Ectodermal cell (in vitro differentiated cells): ENCODE data around the gene ERGIC1.
A peak's percentile ranks its signal among the peaks of the same experiment; 100 is the strongest.

ENCODE experiments used
- H3K27ac ChIP-seq: 2 replicates; pipeline ENCODE4 v1.7.0; 2013; ENCODE audit warnings: mild to moderate bottlenecking, low read depth, low read length; ENCODE audit not compliant: insufficient read depth, poor library complexity, severe bottlenecking
- H3K27me3 ChIP-seq: 2 replicates; pipeline ENCODE4 v1.7.0; 2013; ENCODE audit warnings: mild to moderate bottlenecking, low read length; ENCODE audit not compliant: insufficient read depth, control insufficient read depth, poor library complexity, severe bottlenecking
- H3K36me3 ChIP-seq: one replicate; pipeline ENCODE4 v1.7.0; 2013; ENCODE audit warnings: low read length; ENCODE audit not compliant: control insufficient read depth, insufficient read depth
- H3K4me1 ChIP-seq: one replicate; pipeline ENCODE4 v1.7.0; 2013; ENCODE audit warnings: low read length; ENCODE audit not compliant: control insufficient read depth, insufficient read depth
- H3K4me3 ChIP-seq: 2 replicates; pipeline ENCODE4 v1.7.0; 2013; ENCODE audit warnings: low read depth, low read length, control low read depth; ENCODE audit not compliant: insufficient read depth
- H3K9me3 ChIP-seq: 2 replicates; pipeline ENCODE4 v1.7.0; 2013; ENCODE audit warnings: mild to moderate bottlenecking, low read length, moderate library complexity; ENCODE audit not compliant: control insufficient read depth
- WGBS, 2 experiments: methylation state at CpG; one replicate each; pipeline ENCODE4 v1.1.7; 2013; ENCODE audit warnings: missing lambda C conversion rate in 2 of 2; 5-methylcytosine and 5-hydroxymethylcytosine counted together

ERGIC1 gene

GRCh38 chr5:172935096-172935495 lies 101.0 kb downstream of the ERGIC1 start:
- WGBS, 2 experiments, result 93 to 95% methylated on average over 14 of the region's 14 CpGs
- Histone ChIP-seq H3K27me3 (no peaks in the 10 kb centered on the region), H3K36me3 (peaks cover 6% of the 10 kb centered on the region), H3K9me3 (no peaks in the 10 kb centered on the region), H3K4me3 (no peak overlapping the region), H3K27ac (no peak overlapping the region), H3K4me1 (no peaks in the 10 kb centered on the region)

DNA sequence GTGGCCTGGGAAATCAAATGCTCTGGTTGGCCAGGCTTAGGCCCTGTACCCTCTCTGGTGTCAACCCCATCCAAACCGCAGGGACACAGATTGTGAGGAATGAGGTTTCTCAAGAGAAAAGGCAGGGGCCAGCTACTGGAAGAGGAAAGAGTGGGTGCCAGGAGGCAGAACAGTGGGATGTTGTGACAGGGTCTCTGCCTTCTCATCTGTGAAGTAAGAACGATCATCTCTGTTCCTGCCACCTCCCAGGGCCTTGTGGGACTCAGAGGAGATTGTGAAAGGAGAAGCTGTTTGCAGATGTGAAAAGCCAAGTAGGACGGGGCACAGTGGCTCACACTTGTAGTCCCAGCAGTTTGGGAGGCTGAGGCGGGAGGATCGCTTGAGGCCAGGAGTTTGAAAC lies 102.3 kb downstream of the ERGIC1 start:
- no peaks in the 10 kb centered on the region for H3K4me1 ChIP-seq
- no peak overlapping the region for H3K4me3 ChIP-seq
- H3K36me3 ChIP-seq, result peaks cover 6% of the 10 kb centered on the region
- 94 to 96% methylated on average over 5 of the region's 5 CpGs for WGBS, 2 experiments
- H3K9me3 ChIP-seq, result no peaks in the 10 kb centered on the region
- no peak overlapping the region for H3K27ac ChIP-seq
- no peaks in the 10 kb centered on the region for H3K27me3 ChIP-seq

DNA sequence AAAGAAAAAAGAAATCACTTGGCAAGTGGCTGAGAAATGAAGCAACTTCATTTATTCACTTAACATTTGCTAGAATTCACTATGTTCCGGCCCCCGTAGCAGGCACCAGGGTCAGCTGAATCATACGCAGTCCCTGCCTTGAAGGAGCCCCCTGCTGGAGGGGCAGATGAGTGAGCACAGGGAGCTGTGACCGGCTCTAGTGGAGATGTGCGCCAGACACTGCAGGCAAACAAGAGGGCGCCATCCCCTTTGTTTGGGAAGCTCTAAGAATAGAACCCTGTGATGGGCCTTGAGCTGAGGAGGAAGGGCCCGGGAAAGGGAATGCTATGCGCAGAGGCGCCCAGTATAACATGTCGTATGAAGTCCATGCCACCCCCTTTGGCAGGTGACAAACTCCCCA lies 105.0 kb downstream of the ERGIC1 start:
- peak overlapping the region; percentile 88 for H3K27ac ChIP-seq
- H3K9me3 ChIP-seq, result no peaks in the 10 kb centered on the region
- H3K36me3 ChIP-seq, result peaks cover 6% of the 10 kb centered on the region
- no peaks in the 10 kb centered on the region for H3K27me3 ChIP-seq
- WGBS, 2 experiments, result 82 to 83% methylated on average over 10 of the region's 10 CpGs
- no peak overlapping the region for H3K4me3 ChIP-seq
- no peaks in the 10 kb centered on the region for H3K4me1 ChIP-seq

DNA sequence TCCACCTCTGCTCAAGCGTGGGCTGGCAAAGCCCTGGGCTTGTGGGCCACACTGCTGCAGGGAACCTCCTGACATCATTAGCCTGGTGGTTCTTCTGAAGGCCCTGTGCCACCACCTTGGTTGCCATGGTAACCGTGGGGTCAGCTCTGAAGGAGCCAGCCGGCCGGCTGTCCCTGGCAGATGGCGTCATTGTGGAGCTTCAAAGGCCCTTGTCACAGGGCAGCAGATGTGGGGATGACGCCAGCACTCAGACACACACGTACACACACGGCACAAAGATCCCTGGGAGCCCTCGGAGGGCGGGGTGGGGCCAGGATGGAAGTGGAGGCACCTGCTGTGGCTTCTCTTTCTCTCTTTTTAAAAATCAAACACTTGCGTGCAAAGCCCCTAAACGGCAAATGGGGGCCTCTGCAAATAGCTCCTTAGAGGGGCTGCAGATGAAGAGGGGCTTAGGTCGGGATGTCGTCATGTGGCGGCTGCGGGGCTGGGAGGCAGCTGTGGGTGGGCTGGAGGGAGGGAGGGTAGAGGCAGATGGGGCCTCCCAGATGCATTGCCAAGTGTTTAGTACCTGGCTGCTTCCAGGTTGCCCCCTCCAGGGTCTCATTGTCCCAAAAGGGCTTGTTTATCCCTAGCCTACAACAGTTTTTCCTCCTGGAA lies 105.7 kb downstream of the ERGIC1 start:
- Histone ChIP-seq H3K36me3 (peaks cover 6% of the 10 kb centered on the region), H3K4me3 (no peak overlapping the region), H3K27ac (peak overlapping the region; percentile 88), H3K27me3 (no peaks in the 10 kb centered on the region), H3K9me3 (no peaks in the 10 kb centered on the region), H3K4me1 (no peaks in the 10 kb centered on the region)
- 87 to 88% methylated on average over 16 of the region's 16 CpGs for WGBS, 2 experiments

GRCh38 chr5:172940268-172941066 lies 106.4 kb downstream of the ERGIC1 start:
- no peaks in the 10 kb centered on the region for H3K4me1 ChIP-seq
- peak overlapping the region; percentile 88 for H3K27ac ChIP-seq
- WGBS, 2 experiments, result 93 to 94% methylated on average over 15 of the region's 15 CpGs
- H3K9me3 ChIP-seq, result no peaks in the 10 kb centered on the region
- no peak overlapping the region for H3K4me3 ChIP-seq
- no peaks in the 10 kb centered on the region for H3K27me3 ChIP-seq
- H3K36me3 ChIP-seq, result peaks cover 6% of the 10 kb centered on the region

DNA sequence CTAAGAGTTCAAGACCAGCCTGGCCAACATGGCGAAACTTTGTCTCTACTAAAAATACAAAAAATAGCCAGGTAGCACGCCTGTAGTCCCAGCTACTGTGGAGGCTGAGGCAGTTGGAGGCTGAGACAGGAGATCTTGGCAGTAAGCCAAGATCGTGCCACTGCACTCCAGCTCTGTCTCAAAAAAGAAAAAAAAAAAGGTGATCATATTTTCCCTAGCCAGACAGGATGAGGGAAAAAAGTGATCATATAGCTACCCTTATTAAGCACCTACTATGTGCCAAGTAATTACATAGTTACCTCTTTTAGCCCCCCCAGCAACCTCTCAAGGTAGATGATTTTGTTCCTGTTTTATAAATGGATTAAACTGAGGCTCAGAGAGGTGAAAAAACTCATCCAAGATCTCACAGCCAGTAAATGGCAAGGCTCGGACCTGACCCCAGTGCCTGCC lies 107.0 kb downstream of the ERGIC1 start:
- peaks cover 6% of the 10 kb centered on the region for H3K36me3 ChIP-seq
- 85 to 93% methylated on average over 4 of the region's 4 CpGs for WGBS, 2 experiments
- no peak overlapping the region for H3K27ac ChIP-seq

DNA sequence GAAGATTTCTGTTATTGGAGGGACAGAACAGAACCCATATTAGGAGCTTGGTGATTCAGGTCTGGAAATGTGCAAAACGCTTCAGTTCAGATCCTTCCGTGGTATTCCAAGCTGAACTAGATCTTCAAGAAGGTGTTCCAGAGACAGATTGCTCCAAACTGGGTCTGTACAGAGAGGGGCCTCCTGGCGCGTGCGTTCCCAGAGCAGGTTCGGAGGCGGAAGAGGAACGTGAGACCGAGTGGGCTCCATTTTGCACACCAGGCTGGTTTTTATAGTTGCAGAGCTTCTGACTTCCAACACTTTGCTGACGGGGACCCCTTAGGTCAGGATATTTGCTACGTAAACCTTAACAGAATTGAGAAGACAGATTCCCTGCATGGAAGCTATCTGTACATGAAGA lies 108.5 kb downstream of the ERGIC1 start:
- Histone ChIP-seq H3K4me1 (no peaks in the 10 kb centered on the region), H3K27ac (no peak overlapping the region), H3K9me3 (no peaks in the 10 kb centered on the region), H3K36me3 (peaks cover 6% of the 10 kb centered on the region), H3K4me3 (no peak overlapping the region), H3K27me3 (no peaks in the 10 kb centered on the region)
- 90% methylated on average over 11 of the region's 11 CpGs for WGBS, 2 experiments

More for the DNA sequence above, 107.0 kb downstream of the ERGIC1 start:
- Histone ChIP-seq H3K4me3 (no peak overlapping the region), H3K4me1 (no peaks in the 10 kb centered on the region), H3K9me3 (no peaks in the 10 kb centered on the region), H3K27me3 (no peaks in the 10 kb centered on the region)

- WGBS, 2 experiments, result 68 to 71% methylated on average over 18 of the region's 18 CpGs
- Histone ChIP-seq H3K27me3 (no peaks in the 10 kb centered on the region), H3K9me3 (no peaks in the 10 kb centered on the region), H3K4me3 (no peak overlapping the region), H3K27ac (no peak overlapping the region), H3K4me1 (no peaks in the 10 kb centered on the region), H3K36me3 (no peaks in the 10 kb centered on the region)
These were observed 109.3 kb downstream of the ERGIC1 start for GRCh38 chr5:172943283-172943841.

DNA sequence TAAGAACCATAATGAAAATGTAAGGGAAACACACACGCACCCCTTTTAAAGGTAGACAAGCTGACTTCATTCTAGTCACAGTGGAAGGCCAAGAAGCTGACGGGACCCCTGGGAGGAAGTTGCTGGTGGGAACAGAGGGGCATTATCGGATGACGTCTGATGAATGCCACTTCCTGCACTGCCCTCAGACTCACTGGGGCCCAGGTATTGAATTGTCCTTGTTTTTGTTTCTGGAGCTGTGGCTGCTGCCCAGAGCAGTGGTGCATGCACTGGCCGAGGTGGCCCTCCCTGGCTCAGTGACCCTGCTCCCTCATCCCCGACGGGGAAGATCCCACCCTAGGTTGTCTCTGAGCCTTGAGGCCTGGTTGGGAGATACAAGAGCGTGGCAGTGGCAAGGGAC lies 109.9 kb downstream of the ERGIC1 start:
- no peaks in the 10 kb centered on the region for H3K36me3 ChIP-seq
- no peak overlapping the region for H3K4me3 ChIP-seq
- 87 to 92% methylated on average over 8 of the region's 8 CpGs for WGBS, 2 experiments
- no peaks in the 10 kb centered on the region for H3K4me1 ChIP-seq
- no peaks in the 10 kb centered on the region for H3K27me3 ChIP-seq
- H3K9me3 ChIP-seq, result no peaks in the 10 kb centered on the region
- no peak overlapping the region for H3K27ac ChIP-seq

DNA sequence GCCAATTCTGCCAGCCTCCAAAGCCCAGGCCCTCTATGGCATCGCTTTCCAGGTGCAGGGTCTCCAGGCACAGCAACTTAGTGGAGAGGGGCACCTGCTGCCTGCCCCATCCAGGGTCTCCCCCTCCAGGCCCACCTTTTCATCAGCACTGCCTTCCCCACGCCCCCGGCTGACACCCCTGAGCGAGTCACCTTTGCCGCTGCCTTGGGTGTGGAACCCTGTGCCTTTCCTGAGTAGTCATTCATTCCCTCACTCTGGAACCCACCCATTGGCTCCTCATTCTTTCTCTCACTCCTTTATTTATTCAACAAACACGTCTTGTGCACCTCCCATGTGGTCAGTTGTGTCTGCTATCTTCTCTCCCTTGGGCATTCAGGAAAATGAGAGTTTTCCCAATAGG lies 110.7 kb downstream of the ERGIC1 start:
- Histone ChIP-seq H3K4me3 (no peak overlapping the region), H3K27ac (no peak overlapping the region), H3K27me3 (no peaks in the 10 kb centered on the region), H3K9me3 (no peaks in the 10 kb centered on the region), H3K36me3 (no peaks in the 10 kb centered on the region), H3K4me1 (no peaks in the 10 kb centered on the region)
- WGBS, 2 experiments, result 84 to 85% methylated on average over 6 of the region's 6 CpGs
